Activated CD8-positive, alpha-beta T cell treated with anti-CD3 and anti-CD28 coated beads, Interleukin-2, amount 10 ng/mL, durations not matched to agents 7 days and 5 days (primary cell): Measurements from ENCODE around the gene SLC38A10. TPM values are rescaled to one million over a fixed set of nuclear protein-coding genes. Genes with fewer than 3 reads are reported as not detected.

Experiments
- ATAC-seq: fragments of 150-1000 bp; cut with Tn5 transposase; one replicate; pipeline ENCODE4 v1.10.0; 2021; ENCODE audit warnings: moderate library complexity
- CTCF ChIA-PET: fragments of 350-600 bp; sonication (Branson Sonifier 250); formaldehyde crosslinking; loops from one replicate; lab custom pipeline; 2021; ENCODE audit warnings: antibody characterized with exemption; lab: Charles Lee
- POLR2A ChIA-PET: fragments of 350-600 bp; sonication (Branson Sonifier 250); formaldehyde crosslinking; loops from one replicate; lab custom pipeline; 2021; ENCODE audit warnings: antibody characterized with exemption; lab: Charles Lee
- DNase-seq: peaks from one replicate; pipeline ENCODE4 v3.0.0-alpha.2; 2020
- H3K27ac Mint-ChIP-seq: one replicate; pipeline ENCODE4 v1.8.0; 2021; ENCODE audit warnings: mild to moderate bottlenecking, mixed read lengths
- H3K27me3 Mint-ChIP-seq: one replicate; pipeline ENCODE4 v1.8.0; 2021; ENCODE audit warnings: low read depth, mixed read lengths
- H3K36me3 Mint-ChIP-seq: one replicate; pipeline ENCODE4 v1.8.0; 2021; ENCODE audit warnings: low read depth, mixed read lengths
- H3K4me1 Mint-ChIP-seq: one replicate; pipeline ENCODE4 v1.8.0; 2021; ENCODE audit warnings: low read depth, mixed read lengths
- H3K4me3 Mint-ChIP-seq: one replicate; pipeline ENCODE4 v1.8.0; 2021; ENCODE audit warnings: mild to moderate bottlenecking, mixed read lengths
- H3K9me3 Mint-ChIP-seq: one replicate; pipeline ENCODE4 v1.8.0; 2022; ENCODE audit warnings: mixed read lengths; ENCODE audit not compliant: insufficient read depth
- total RNA-seq, 2 experiments: library from RNA; stranded (reverse); gene quantifications; one replicate each; pipeline ENCODE4 v1.2.3, GENCODE V29; 2021

The SLC38A10 gene
- total RNA-seq, 2 experiments from 2014 or later, result 78.5 to 83.5 TPM

DNA sequence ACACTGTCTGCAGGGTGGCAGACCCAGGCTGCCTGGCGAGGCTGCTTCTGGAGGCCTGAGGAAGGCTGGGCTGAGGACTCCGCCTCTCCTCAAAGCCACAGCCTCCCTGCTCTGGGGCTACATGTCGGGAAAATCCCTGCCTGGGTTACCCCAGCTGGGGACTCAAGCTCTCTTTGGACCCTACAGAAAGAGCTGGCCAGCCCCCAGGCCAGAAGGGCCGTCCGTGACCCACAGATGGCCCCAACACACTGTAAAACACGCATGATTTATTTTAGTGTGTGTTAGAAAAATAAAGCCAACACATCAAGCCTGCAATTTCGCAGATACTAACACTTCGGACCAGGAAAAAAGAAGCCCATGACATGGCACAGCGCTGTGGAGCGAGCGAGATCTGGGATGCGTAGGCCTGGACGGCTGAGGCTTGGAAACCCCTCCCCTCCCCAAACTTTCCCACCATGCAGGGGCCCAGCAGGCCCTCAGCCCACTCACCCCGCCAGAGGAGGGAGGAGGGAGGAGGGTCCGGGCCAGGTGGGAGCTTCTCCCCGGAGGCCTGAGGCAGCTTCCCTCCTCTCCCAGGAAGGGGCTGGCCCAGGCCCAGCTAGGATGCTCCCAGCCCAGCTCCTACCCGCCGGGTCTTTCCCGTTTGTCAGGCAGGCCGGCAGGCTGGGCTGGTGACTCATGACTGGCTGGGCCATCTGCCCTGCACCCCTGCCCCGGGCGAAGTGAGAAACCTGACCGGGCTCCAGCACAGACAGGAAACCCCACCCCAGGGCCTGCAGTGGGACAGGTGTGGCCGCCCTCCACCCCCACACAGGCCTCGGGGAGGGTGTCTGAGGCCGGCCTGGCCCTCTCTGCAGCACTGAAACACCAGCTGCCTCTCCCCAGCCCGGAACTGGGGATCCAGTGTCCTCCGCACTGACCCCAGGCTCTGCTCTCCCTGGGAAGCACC, 34.1 kb upstream of the SLC38A10 start:
- H3K27ac Mint-ChIP-seq, result no peak overlapping the region
- H3K27me3 Mint-ChIP-seq, result peaks cover 7% of the 10 kb centered on the region
- no peaks in the 10 kb centered on the region for H3K9me3 Mint-ChIP-seq
- no peaks in the 10 kb centered on the region for H3K36me3 Mint-ChIP-seq
- CTCF ChIA-PET, result no interaction called here
- POLR2A ChIA-PET, result no interaction called here
- peaks cover 12% of the 10 kb centered on the region for H3K4me1 Mint-ChIP-seq
- no peak for DNase-seq
- H3K4me3 Mint-ChIP-seq, result no peak overlapping the region
- ATAC-seq, result no peak

DNA sequence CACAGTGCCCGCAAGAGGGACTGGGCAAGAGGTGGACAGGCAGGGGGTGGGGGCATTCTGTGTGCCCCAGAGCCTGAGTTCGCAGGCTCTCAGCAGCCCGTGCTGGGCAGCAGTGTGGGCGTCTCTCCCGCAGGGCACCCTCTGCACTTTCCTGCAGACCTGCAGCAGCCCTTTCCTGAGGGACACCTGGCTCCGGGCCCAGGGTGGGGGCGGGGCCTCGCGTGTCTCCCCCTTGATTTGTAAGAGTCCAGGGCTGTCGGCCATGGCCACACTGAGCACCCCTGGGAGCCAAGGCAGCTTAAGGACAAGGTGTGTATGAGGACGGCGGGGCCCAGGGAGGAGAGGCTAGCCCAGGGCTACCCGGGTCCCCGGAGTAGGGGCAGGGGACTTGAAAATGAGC, 33.4 kb upstream of the SLC38A10 start:
- no peaks in the 10 kb centered on the region for H3K9me3 Mint-ChIP-seq
- peaks cover 12% of the 10 kb centered on the region for H3K4me1 Mint-ChIP-seq
- no peak overlapping the region for H3K4me3 Mint-ChIP-seq
- DNase-seq (no peak), ATAC-seq (no peak)
- H3K36me3 Mint-ChIP-seq, result no peaks in the 10 kb centered on the region
- no peak overlapping the region for H3K27ac Mint-ChIP-seq
- peaks cover 7% of the 10 kb centered on the region for H3K27me3 Mint-ChIP-seq
- ChIA-PET CTCF (no interaction called here), POLR2A (no interaction called here)

GRCh38 chr17:81325714-81326358, 30.7 kb upstream of the SLC38A10 start:
- DNase-seq, result no peak
- CTCF ChIA-PET, result no interaction called here

GRCh38 chr17:81324851-81325713, 30.0 kb upstream of the SLC38A10 start:
- DNase-seq, result no peak
- H3K4me3 Mint-ChIP-seq, result no peak overlapping the region
- ATAC-seq, result no peak
- peaks cover 7% of the 10 kb centered on the region for H3K27me3 Mint-ChIP-seq
- peaks cover 12% of the 10 kb centered on the region for H3K4me1 Mint-ChIP-seq
- ChIA-PET POLR2A (interaction anchor here (0.6 kb wide), 2 partner anchors 111 to 360 kb away, joined by 3 to 8 read pairs; no protein-coding TSS in a partner anchor), CTCF (no interaction called here)
- no peaks in the 10 kb centered on the region for H3K9me3 Mint-ChIP-seq
- no peak overlapping the region for H3K27ac Mint-ChIP-seq
- no peaks in the 10 kb centered on the region for H3K36me3 Mint-ChIP-seq

More at GRCh38 chr17:81325714-81326358, 30.7 kb upstream of the SLC38A10 start:
- H3K27me3 Mint-ChIP-seq, result peaks cover 7% of the 10 kb centered on the region
- H3K36me3 Mint-ChIP-seq, result no peaks in the 10 kb centered on the region
- H3K27ac Mint-ChIP-seq, result no peak overlapping the region
- no peak overlapping the region for H3K4me3 Mint-ChIP-seq
- H3K9me3 Mint-ChIP-seq, result no peaks in the 10 kb centered on the region
- POLR2A ChIA-PET, result interaction anchor here (0.6 kb wide), 1 partner anchor 360 kb away, joined by 8 read pairs; no protein-coding TSS in a partner anchor
- H3K4me1 Mint-ChIP-seq, result peaks cover 12% of the 10 kb centered on the region
- ATAC-seq, result no peak

DNA sequence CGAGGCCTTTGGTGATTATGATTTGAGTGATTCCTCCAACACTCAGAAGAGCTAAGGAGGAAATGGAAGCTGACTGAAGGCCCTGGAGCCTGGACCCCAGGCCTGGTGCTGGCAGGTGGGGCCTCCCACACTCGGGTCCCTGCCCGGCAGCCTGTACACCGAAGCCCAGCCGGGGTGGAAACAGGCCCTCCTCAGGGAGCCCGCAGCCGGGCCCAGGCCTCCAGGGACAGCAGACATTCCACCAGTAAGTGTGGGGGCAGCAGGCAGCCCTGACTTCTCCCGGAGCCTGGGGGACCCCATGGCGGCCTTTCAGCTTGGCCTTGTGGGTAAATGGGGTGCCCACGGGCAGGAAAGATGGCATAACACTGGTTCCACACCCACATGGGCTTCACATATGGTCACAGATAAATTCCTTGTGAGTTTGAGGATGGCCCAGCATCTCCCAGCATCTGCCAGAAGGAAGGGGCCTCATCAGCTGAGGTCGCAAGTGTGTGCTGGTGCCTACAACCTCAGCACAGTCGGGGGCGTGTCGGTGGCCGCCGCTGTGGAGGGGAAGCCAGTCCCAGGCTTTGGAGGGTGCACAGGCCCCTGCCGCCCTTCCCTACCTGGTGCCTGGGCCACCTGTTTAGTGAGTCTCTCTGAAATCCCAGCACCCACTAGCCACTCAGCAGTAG, 29.2 kb upstream of the SLC38A10 start:
- POLR2A ChIA-PET, result interaction anchor here (0.6 kb wide), 1 partner anchor 112 kb away, joined by 3 read pairs; no protein-coding TSS in a partner anchor
- Mint-ChIP-seq H3K27me3 (peaks cover 10% of the 10 kb centered on the region), H3K4me3 (no peak overlapping the region), H3K36me3 (no peaks in the 10 kb centered on the region), H3K9me3 (no peaks in the 10 kb centered on the region), H3K27ac (no peak overlapping the region), H3K4me1 (peaks cover 12% of the 10 kb centered on the region)
- ATAC-seq (no peak), DNase-seq (no peak)
- CTCF ChIA-PET, result no interaction called here

DNA sequence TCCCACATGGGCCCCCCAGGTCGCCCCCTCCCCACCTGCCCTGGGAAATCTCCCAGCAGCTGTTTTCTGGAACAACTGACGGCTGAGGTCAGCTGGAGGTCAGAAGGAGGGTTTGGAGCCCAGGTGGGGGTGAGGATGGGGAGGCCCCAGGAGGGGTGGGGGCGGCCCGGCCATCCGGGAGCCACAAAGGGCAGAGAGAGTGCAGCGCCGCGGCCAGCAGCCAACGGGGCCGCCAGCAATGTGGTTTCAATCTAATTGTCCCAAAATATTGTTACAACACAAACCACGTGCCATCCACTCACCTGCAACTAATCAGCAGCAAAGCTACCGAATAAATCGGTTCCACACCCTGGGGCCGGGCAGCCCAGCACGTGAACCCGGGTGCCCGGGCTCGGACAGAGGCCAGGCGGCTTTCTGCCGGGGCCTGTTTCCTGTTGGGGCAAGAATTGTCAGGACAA, 28.3 kb upstream of the SLC38A10 start:
- Mint-ChIP-seq H3K9me3 (no peaks in the 10 kb centered on the region), H3K4me1 (peaks cover 9% of the 10 kb centered on the region), H3K27ac (no peak overlapping the region), H3K27me3 (peaks cover 9% of the 10 kb centered on the region), H3K4me3 (no peak overlapping the region), H3K36me3 (no peaks in the 10 kb centered on the region)
- no peak for ATAC-seq
- DNase-seq, result no peak
- POLR2A ChIA-PET, result no interaction called here
- CTCF ChIA-PET, result interaction anchor here (1.1 to 1.7 kb wide), 3 partner anchors 9 to 31 kb away, joined by 3 to 6 read pairs (median 6); partner anchors contain the start of gene SLC38A10

DNA sequence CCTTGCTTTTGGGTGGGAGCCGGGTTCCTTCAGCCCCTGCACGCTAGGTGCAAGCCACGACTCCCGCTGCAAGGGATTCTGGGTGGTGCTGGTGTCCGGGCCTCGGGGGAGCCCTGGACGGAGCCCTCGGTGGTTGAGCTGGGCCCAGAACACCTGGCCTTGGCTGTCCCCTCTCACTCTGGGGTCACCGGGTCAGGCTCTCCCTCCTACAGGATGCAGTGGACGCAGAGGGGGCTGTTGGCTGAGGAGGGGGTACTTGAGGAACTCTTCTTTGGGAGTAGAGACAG, 27.9 kb upstream of the SLC38A10 start:
- Mint-ChIP-seq H3K36me3 (no peaks in the 10 kb centered on the region), H3K4me3 (no peak overlapping the region), H3K27me3 (peaks cover 9% of the 10 kb centered on the region), H3K27ac (no peak overlapping the region), H3K4me1 (peaks cover 9% of the 10 kb centered on the region), H3K9me3 (no peaks in the 10 kb centered on the region)
- ATAC-seq, result no peak
- ChIA-PET CTCF (interaction anchor here (1.1 to 1.7 kb wide), 3 partner anchors 9 to 31 kb away, joined by 3 to 6 read pairs (median 6); partner anchors contain the start of gene SLC38A10), POLR2A (no interaction called here)
- no peak for DNase-seq

DNA sequence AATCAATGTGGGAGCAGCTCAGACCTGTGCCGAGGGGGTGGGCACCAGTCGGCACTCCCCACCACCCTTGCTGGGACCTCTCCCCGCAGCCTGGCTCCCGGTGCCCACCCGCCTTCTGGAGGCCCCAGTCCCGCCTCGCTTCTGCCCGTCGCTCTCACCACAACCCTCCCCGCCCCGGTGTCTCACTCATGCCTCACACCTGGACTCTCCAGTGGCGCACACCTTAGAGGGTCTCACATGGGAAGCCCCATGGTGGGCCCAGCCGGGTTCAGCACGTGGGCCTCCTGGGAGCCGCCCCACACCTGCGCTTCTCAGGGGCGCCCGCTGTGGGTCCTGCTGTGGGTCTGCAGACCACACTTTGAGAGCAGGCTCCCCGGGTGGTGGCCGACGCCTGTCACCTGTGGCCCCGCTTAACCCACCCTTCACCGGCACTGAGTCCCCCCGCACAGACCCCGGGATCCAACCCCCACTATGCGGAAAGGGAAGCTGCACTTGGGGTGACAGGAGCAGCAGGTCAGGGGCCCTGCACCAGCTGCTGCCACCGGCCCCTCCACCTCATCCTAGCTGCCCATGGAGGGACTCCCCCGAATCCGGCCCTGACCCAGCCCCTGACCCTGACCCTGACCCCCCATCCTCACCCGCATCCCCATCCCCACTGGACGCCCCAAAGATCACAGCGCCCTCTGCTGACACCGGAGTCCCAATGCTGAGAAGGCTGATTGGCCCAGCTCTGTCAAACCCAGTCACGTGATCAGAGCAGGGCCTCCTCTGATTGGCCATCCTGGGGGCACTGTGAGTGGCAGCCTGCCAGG, 27.4 kb upstream of the SLC38A10 start:
- CTCF ChIA-PET, result interaction anchor here (1.1 to 1.7 kb wide), 3 partner anchors 8 to 30 kb away, joined by 3 to 6 read pairs (median 6); partner anchors contain the start of gene SLC38A10
- peaks cover 9% of the 10 kb centered on the region for H3K27me3 Mint-ChIP-seq
- no peaks in the 10 kb centered on the region for H3K9me3 Mint-ChIP-seq
- DNase-seq (peak; percentile 51), ATAC-seq (peak; percentile 65)
- H3K36me3 Mint-ChIP-seq, result no peaks in the 10 kb centered on the region
- peaks cover 9% of the 10 kb centered on the region for H3K4me1 Mint-ChIP-seq
- H3K4me3 Mint-ChIP-seq, result no peak overlapping the region
- POLR2A ChIA-PET, result no interaction called here
- no peak overlapping the region for H3K27ac Mint-ChIP-seq

DNA sequence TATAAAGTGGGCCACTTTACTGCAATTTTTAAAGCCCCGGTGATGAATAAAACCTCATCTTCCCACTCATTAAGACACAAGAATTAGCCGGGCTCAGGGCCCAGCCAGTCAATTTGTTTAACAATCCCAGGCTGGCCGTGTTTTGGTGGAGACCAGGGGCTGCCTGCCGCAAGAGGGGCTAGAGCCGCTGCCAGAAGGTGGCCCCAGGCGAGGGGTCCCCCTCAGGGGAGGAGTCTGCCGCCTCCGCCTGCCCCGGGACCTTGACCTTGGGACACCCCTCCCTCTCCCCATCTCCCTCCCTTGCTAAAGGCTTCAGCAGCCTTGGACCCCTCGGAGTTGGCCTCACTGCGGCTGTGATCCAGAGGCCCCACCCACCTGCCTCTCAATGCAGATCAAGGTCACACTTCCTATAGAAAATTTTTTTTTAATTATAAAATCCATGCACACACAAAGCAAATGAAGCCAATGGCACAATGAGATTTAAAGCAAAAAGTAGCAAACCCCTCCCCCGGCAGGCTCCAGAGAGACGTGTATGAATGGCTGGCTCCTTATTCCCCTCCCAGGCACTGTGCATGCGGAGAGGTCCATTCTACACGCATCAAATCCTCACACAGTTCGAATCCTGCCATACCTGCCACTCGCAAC, 23.0 kb upstream of the SLC38A10 start:
- no peak overlapping the region for H3K27ac Mint-ChIP-seq
- H3K9me3 Mint-ChIP-seq, result no peaks in the 10 kb centered on the region
- H3K4me1 Mint-ChIP-seq, result no peaks in the 10 kb centered on the region
- no peak for ATAC-seq
- no peaks in the 10 kb centered on the region for H3K36me3 Mint-ChIP-seq
- peaks cover 3% of the 10 kb centered on the region for H3K27me3 Mint-ChIP-seq
- ChIA-PET CTCF (no interaction called here), POLR2A (no interaction called here)
- DNase-seq, result no peak
- H3K4me3 Mint-ChIP-seq, result no peak overlapping the region

DNA sequence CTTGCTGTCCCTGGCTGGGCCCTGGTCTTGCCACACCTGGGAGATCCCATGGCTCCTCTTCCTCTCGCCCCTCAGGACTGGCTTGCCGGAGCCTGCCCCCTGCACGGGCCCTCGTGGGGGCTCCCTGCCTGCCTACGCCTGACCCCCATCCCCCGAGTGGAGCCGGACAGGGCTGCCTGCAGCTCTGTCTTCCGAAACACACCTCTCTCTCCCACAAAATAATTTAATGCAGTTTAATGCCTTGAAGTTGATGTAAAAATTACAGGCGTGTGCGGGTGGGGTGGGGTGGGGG, 22.4 kb upstream of the SLC38A10 start:
- ChIA-PET CTCF (no interaction called here), POLR2A (no interaction called here)
- Mint-ChIP-seq H3K27ac (no peak overlapping the region), H3K4me1 (no peaks in the 10 kb centered on the region), H3K4me3 (no peak overlapping the region), H3K36me3 (no peaks in the 10 kb centered on the region), H3K27me3 (peaks cover 3% of the 10 kb centered on the region), H3K9me3 (no peaks in the 10 kb centered on the region)
- no peak for DNase-seq
- ATAC-seq, result no peak
